OCI-LY7 (cell line): Measurements from ENCODE around the gene SLC35A3. TPM values are rescaled to one million over a fixed set of nuclear protein-coding genes. Genes with fewer than 3 reads are reported as not detected.

ENCODE experiments used
- BruUV-seq: library from RNA; stranded (reverse); fragments of 400-500 nt; replicated peaks from 2 replicates; lab custom pipeline; 2021; lab: Mats Ljungman, UMichigan
- CTCF ChIA-PET: fragments of 300-600 bp; sonication (Branson Sonifier 250); formaldehyde crosslinking; loops from one replicate; lab custom pipeline; 2022; ENCODE audit warnings: antibody characterized with exemption; ENCODE audit not compliant: unreplicated experiment; lab: Charles Lee
- POLR2A ChIA-PET: fragments of 300-600 bp; sonication (Branson Sonifier 250); formaldehyde crosslinking; loops from one replicate; lab custom pipeline; 2022; ENCODE audit warnings: antibody characterized with exemption; lab: Charles Lee
- DNase-seq: peaks from one replicate; pipeline ENCODE4 v3.0.0-alpha.2; 2015; ENCODE audit warnings: low spot score
- H2AFZ ChIP-seq: fragments of 200-600 bp; sonication (generic), shearing (Covaris generic); 2 replicates; pipeline ENCODE4 v1.6.1; 2014; ENCODE audit warnings: mild to moderate bottlenecking, antibody characterized with exemption, low read length, moderate library complexity
- H3K27ac ChIP-seq: fragments of 200-600 bp; sonication (generic); 2 replicates; pipeline ENCODE4 v1.5.1; 2014; ENCODE audit warnings: mixed run types, low read depth, mild to moderate bottlenecking, moderate library complexity, low read length, inconsistent platforms; ENCODE audit not compliant: poor library complexity, severe bottlenecking
- H3K36me3 ChIP-seq: fragments of 200-600 bp; sonication (generic); 2 replicates; pipeline ENCODE4 v1.6.1; 2014; ENCODE audit warnings: mild to moderate bottlenecking, antibody characterized with exemption, low read length, moderate library complexity, mixed read lengths; ENCODE audit not compliant: insufficient read depth
- H3K4me1 ChIP-seq: fragments of 200-600 bp; sonication (generic); 2 replicates; pipeline ENCODE4 v1.5.1; 2014; ENCODE audit warnings: mild to moderate bottlenecking, low read length; ENCODE audit not compliant: insufficient read depth, poor library complexity, severe bottlenecking
- H3K4me2 ChIP-seq: fragments of 200-600 bp; sonication (generic); 2 replicates; pipeline ENCODE4 v1.6.1; 2014; ENCODE audit warnings: mild to moderate bottlenecking, low read length
- H3K4me3 ChIP-seq: fragments of 200-600 bp; sonication (generic); 2 replicates; pipeline ENCODE4 v1.5.1; 2014; ENCODE audit warnings: mild to moderate bottlenecking, low read depth, low read length; ENCODE audit not compliant: poor library complexity, severe bottlenecking
- H3K79me2 ChIP-seq: fragments of 200-600 bp; sonication (generic); 2 replicates; pipeline ENCODE4 v1.6.1; 2016; ENCODE audit warnings: low read depth, mild to moderate bottlenecking, low read length, moderate library complexity, mixed read lengths; ENCODE audit not compliant: insufficient read depth
- H3K9me2 ChIP-seq: fragments of 200-600 bp; sonication (generic); 2 replicates; pipeline ENCODE4 v1.6.1; 2016; ENCODE audit warnings: mild to moderate bottlenecking, low read length, mixed read lengths; ENCODE audit not compliant: insufficient read depth
- H3K9me3 ChIP-seq: fragments of 200-600 bp; sonication (generic); 2 replicates; pipeline ENCODE4 v1.6.1; 2014; ENCODE audit warnings: mild to moderate bottlenecking, mixed run types, low read length, mixed read lengths
- H4K20me1 ChIP-seq: fragments of 200-600 bp; sonication (generic); 2 replicates; pipeline ENCODE4 v1.6.1; 2014; ENCODE audit warnings: mild to moderate bottlenecking, antibody characterized with exemption, low read length, moderate library complexity, mixed read lengths; ENCODE audit not compliant: insufficient read depth
- CTCF ChIP-seq: fragments of 200-600 bp; sonication (generic); conservative IDR thresholded peaks from 2 replicates; pipeline ENCODE4 v1.5.1; 2014; ENCODE audit warnings: mild to moderate bottlenecking, antibody characterized with exemption, low read length, moderate library complexity, mixed read lengths
- EZH2phosphoT487 ChIP-seq: fragments of 200-600 bp; sonication (generic); IDR thresholded peaks from 2 replicates; pipeline ENCODE4 v1.6.1; 2018; ENCODE audit warnings: low read depth, borderline replicate concordance, mild to moderate bottlenecking, mixed run types, antibody characterized with exemption, low read length, moderate library complexity, mixed read lengths
- intact Hi-C: fragments of 100-400 bp; cut with micrococcal nuclease; formaldehyde crosslinking; loops from one replicate; pipeline ENCODE4 v1.10.0; 2022; ENCODE audit not compliant: unreplicated experiment
- total RNA-seq, 2 experiments: library from RNA; depleted of rRNA in 1 of 2; stranded (reverse); fragments of >200 nt in 1 of 2; shearing (Covaris generic) in 1 of 2; gene quantifications; 2 replicates each; pipeline ENCODE4 v1.2.3, GENCODE V29; 2014 to 2022

Gene SLC35A3
- total RNA-seq, 2 experiments from 2014 or later, result 24.8 to 26.8 TPM

DNA sequence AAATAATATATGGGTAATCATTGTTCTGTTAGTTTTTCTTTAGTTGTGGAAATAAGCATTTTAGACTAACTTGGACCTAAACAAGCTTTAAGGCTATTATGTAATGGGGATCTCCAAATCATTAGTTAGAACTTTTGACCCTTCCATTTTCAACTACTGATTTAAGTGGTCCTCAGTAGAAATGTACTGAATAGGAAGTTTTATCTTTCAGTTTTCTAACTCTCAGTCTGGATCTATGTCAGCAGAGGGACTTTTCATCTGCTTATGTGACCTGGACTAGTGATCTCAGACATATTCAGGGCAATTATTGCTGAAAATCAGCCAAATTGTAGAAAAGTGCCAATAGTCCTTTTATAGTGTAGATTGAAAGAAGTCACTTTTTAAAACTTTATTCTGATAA is 106.9 kb downstream of the SLC35A3 start:
- ChIA-PET CTCF (no interaction called here), POLR2A (interaction anchor here (0.6 to 1.5 kb wide), 5 partner anchors 9 to 189 kb away, joined by 3 to 6 read pairs (median 4); partner anchors contain the start of gene RTCA)

GRCh38 chr1:100077531-100077930 is 107.7 kb downstream of the SLC35A3 start:
- Histone ChIP-seq H3K4me3 (no peak overlapping the region), H3K4me1 (no peaks in the 10 kb centered on the region), H3K4me2 (no peak overlapping the region), H3K9me2 (no peaks in the 10 kb centered on the region), H2AFZ (no peak overlapping the region), H4K20me1 (no peaks in the 10 kb centered on the region), H3K27ac (no peak overlapping the region), H3K79me2 (no peaks in the 10 kb centered on the region), H3K9me3 (no peaks in the 10 kb centered on the region), H3K36me3 (peaks cover 96% of the 10 kb centered on the region)
- CTCF ChIA-PET, result no interaction called here
- intact Hi-C loops, result no loop called here
- BruUV-seq, result no TSS peak
- POLR2A ChIA-PET, result interaction anchor here (0.6 to 0.9 kb wide), 3 partner anchors 42 to 312 kb away, joined by 3 to 4 read pairs (median 3); partner anchors contain the start of gene RTCA
- DNase-seq, result no peak
- TF ChIP-seq EZH2phosphoT487, result no peak
- TF ChIP-seq CTCF, result no peak

More for the DNA sequence above, 106.9 kb downstream of the SLC35A3 start:
- H3K4me1 ChIP-seq, result no peaks in the 10 kb centered on the region
- H3K27ac ChIP-seq, result no peak overlapping the region
- no TSS peak for BruUV-seq
- H2AFZ ChIP-seq, result no peak overlapping the region
- TF ChIP-seq CTCF (no peak), EZH2phosphoT487 (no peak)
- no peaks in the 10 kb centered on the region for H3K79me2 ChIP-seq
- H3K36me3 ChIP-seq, result peaks cover 96% of the 10 kb centered on the region
- H3K4me3 ChIP-seq, result no peak overlapping the region
- H3K9me3 ChIP-seq, result no peaks in the 10 kb centered on the region
- no peaks in the 10 kb centered on the region for H4K20me1 ChIP-seq
- intact Hi-C loops, result no loop called here
- H3K4me2 ChIP-seq, result no peak overlapping the region
- no peaks in the 10 kb centered on the region for H3K9me2 ChIP-seq
- no peak for DNase-seq

- DNase-seq, result no peak
- H4K20me1 ChIP-seq, result no peaks in the 10 kb centered on the region
- POLR2A ChIA-PET, result interaction anchor here (0.6 to 1.4 kb wide), 4 partner anchors 15 to 83 kb away, joined by 3 to 4 read pairs (median 3); no protein-coding TSS in a partner anchor
- H3K9me2 ChIP-seq, result no peaks in the 10 kb centered on the region
- H3K4me2 ChIP-seq, result no peak overlapping the region
- H3K4me1 ChIP-seq, result no peaks in the 10 kb centered on the region
- no peak overlapping the region for H3K4me3 ChIP-seq
- H3K9me3 ChIP-seq, result no peaks in the 10 kb centered on the region
- TF ChIP-seq CTCF (no peak), EZH2phosphoT487 (no peak)
- no peaks in the 10 kb centered on the region for H3K79me2 ChIP-seq
- no TSS peak for BruUV-seq
- CTCF ChIA-PET, result no interaction called here
- intact Hi-C loops, result no loop called here
- H3K36me3 ChIP-seq, result peaks cover 96% of the 10 kb centered on the region
- no peak overlapping the region for H2AFZ ChIP-seq
- H3K27ac ChIP-seq, result no peak overlapping the region
Observed at GRCh38 chr1:100080331-100080730, 110.5 kb downstream of the SLC35A3 start.
